Measurements from ENCODE around the gene NDST1.

NDST1 gene

GRCh38 chr5:150601491-150602345, 93.8 kb downstream of the NDST1 start:
- no peak for DNase-seq (ENCODE audit: low read depth in 4 of 4, low spot score in 1 of 4)

DNA sequence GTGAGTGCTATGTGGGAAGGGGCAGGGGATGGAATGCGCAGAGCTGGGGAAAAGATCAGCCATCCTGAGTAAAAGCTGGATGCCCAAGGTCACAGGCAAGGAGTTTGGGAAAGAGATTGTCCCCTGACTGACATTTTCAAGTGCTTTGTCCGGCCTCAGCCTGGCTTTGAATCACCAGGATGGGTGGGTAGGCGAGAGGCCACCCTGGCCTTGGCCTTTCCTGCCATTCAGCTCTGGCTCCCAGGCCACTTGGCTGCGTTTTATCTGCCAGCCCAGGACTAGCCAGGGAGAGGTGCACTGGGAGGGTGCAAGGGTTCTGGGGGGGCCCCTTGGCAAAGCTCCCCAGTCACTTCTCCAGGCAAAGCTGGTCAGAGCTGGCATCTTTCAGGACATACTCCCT, 95.1 kb downstream of the NDST1 start:
- DNase-seq (ENCODE audit: low read depth in 4 of 4, low spot score in 1 of 4): no peak

- DNase-seq (ENCODE audit: low read depth in 4 of 4, low spot score in 1 of 4): no peak
Observed at GRCh38 chr5:150603491-150603890, 95.6 kb downstream of the NDST1 start.

DNA sequence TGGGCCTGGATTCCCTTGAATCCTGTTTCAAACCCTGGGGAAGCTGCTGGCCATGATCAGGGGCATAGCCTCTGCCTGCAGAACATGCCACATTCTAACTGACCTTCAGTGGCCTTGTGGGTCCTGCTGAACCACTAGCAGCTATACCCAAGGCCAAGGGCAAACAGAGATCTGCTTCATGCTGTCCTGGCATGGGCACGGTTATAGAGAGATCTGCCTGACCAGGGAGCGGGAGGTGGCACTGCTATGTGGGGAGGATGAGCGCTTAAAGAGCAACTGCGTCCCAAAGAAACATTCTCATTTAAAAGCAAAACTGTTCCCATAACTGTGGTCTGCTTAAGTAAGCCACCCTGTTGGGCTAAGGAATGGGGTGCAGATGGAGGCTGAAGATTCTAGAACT, 96.1 kb downstream of the NDST1 start:
- DNase-seq (ENCODE audit: low read depth in 4 of 4, low spot score in 1 of 4): no peak

DNA sequence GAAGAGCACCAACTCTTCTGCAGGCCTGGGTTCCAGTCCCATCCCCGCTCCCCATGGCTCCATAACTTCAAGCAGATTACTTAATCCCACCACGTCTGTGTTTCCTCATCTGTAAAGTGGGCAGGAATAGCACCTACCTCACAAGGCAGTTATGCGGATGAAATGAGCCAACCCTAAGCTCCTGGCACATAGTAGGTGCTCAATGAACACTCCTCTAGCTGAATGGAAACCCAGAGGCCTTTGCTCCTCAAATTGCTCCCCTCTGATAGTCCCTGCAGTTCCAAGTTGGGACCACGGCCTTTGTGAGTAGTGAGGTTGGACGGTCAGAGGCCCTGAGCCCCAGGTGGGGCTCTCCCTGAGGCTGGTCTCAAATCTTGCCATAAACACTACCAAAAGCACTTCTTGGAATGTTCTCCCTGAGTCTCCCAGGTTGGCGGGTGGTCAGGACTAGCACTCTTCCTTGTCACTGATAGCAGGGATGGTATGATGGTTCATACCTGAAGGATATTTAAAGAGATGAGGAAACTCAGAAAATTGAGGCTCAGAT, 97.0 kb downstream of the NDST1 start:
- no peak for DNase-seq (ENCODE audit: low read depth in 4 of 4, low spot score in 1 of 4)

GRCh38 chr5:150605546-150605945, 97.6 kb downstream of the NDST1 start:
- no peak for DNase-seq (ENCODE audit: low read depth in 4 of 4, low spot score in 1 of 4)

GRCh38 chr5:150606476-150606875, 98.5 kb downstream of the NDST1 start:
- DNase-seq (ENCODE audit: low read depth in 4 of 4, low spot score in 1 of 4): no peak

DNA sequence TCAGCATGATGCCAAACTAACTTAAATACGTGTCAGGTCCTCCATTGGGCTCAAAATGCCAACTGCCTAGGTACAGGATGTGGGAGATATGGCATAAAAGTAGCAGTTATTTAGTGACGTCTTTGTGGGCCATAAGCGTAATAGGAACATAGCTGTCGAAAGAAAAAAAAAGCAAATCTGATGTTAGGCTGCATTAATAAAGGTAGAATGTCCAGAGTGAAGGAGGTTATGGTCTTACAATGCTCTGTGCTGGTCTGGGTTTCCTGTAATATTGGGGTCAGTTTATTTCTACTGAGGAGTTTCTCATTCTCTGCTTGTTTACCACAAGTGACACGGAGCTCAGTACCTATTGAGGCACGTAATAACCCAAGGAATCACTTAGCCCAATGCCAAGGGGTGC, 99.2 kb downstream of the NDST1 start:
- no peak for DNase-seq (ENCODE audit: low read depth in 4 of 4, low spot score in 1 of 4)
